OCI-M1 (cell line): ENCODE measurements around the gene CEP131.
A peak's percentile ranks its signal among the peaks of the same experiment; 100 is the strongest.

Source experiments
- DNase-seq: peaks from one replicate; lab custom pipeline; 2025; lab: John Stamatoyannopoulos, UW

Gene CEP131

GRCh38 chr17:81187120-81187519, 35.6 kb downstream of the CEP131 start:
- no peak for DNase-seq

- DNase-seq = no peak
Measured at GRCh38 chr17:81186203-81186602, 36.6 kb downstream of the CEP131 start.

- no peak for DNase-seq
Measured at GRCh38 chr17:81184555-81184954, 38.2 kb downstream of the CEP131 start.

- DNase-seq = no peak
Measured at GRCh38 chr17:81183807-81184206, 39.0 kb downstream of the CEP131 start.

- no peak for DNase-seq
Measured at GRCh38 chr17:81183316-81183715, 39.4 kb downstream of the CEP131 start.

GRCh38 chr17:81182596-81182995, 40.2 kb downstream of the CEP131 start:
- DNase-seq = no peak

GRCh38 chr17:81181811-81182185, 41.0 kb downstream of the CEP131 start:
- no peak for DNase-seq

GRCh38 chr17:81180836-81181810, 41.6 kb downstream of the CEP131 start:
- DNase-seq = no peak

GRCh38 chr17:81179861-81180260, 42.9 kb downstream of the CEP131 start:
- DNase-seq = no peak

- no peak for DNase-seq
Measured at GRCh38 chr17:81179220-81179619, 43.5 kb downstream of the CEP131 start.

GRCh38 chr17:81178136-81179091, 44.4 kb downstream of the CEP131 start:
- DNase-seq = no peak

- no peak for DNase-seq
Measured at GRCh38 chr17:81176666-81177065, 46.1 kb downstream of the CEP131 start.

GRCh38 chr17:81173762-81174155, 49.0 kb downstream of the CEP131 start:
- DNase-seq = no peak

- peak; percentile 4 for DNase-seq
Measured at GRCh38 chr17:81173052-81173761, 49.6 kb downstream of the CEP131 start.

- no peak for DNase-seq
Measured at GRCh38 chr17:81171941-81172340, 50.8 kb downstream of the CEP131 start.

- DNase-seq = no peak
Measured at GRCh38 chr17:81170727-81171494, 51.9 kb downstream of the CEP131 start.

GRCh38 chr17:81169870-81170309, 52.9 kb downstream of the CEP131 start:
- DNase-seq = no peak

GRCh38 chr17:81167638-81168037, 55.1 kb downstream of the CEP131 start:
- DNase-seq = no peak

GRCh38 chr17:81167194-81167524, 55.6 kb downstream of the CEP131 start:
- DNase-seq = no peak

- DNase-seq = no peak
Measured at GRCh38 chr17:81166033-81166492, 56.7 kb downstream of the CEP131 start, which contains the start of gene AATK. Gene AATK (minus strand): TSS chr17:81166221. CDS start chr17:81165992, 229 bp downstream.
